ENCODE results near the gene TNFAIP1. TPM values are rescaled to one million over a fixed set of nuclear protein-coding genes. Genes with fewer than 3 reads are reported as not detected.
"Not testable (repeated sequence)": the region's sequence is repeated elsewhere in the genome, so short reads cannot be mapped to it uniquely, and the experiment has no call there.

TNFAIP1 gene
- total RNA-seq, 1 donor from 2014 or later, result 59.2 TPM

DNA sequence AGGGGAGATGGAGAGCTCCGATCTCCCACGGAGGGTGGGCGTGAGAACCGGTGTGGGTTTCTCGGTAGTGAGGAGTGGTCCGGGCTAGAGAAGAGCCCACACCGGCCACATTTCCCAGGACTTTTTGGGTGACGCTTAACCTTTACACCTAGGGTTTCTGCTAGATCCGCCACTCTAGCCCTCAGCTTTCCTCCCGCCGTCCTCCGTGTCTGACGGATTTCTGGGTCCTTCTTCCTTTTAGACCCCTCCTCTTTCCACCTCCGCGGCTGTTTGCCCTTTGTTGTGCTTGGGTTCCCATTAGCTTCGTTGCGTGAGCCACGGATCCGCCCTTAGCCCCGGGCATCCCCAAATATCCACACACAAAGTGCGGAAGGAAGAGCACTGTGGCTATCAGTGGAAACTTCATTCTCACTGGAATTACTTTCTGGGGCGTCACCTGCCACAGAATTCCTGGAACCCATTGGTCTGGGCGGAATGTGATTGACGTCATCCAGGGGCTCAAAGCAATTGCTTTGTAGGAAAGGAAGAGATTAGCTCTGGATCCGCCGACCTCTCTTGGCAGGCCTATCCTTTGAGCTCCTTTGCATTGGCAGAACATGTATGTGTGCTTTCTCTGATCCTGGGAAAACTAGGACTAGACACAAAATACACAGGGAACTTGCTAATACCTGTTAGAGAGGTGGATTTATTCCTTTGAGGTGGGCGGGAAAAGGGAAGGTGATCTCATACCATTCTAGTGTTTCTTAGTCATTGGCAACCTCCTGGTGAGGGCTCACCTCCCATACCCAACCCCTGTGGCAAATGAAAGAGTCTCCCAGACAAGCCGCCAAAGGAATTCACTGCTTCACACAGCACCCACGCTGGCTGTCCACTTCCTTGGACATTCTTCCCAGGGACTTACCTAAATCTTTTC lies 654 bp downstream of the TNFAIP1 start:
- DNase-seq (ENCODE audit: extremely low spot score, unreplicated experiment), result no peak
- TF ChIP-seq, protein P1, sequence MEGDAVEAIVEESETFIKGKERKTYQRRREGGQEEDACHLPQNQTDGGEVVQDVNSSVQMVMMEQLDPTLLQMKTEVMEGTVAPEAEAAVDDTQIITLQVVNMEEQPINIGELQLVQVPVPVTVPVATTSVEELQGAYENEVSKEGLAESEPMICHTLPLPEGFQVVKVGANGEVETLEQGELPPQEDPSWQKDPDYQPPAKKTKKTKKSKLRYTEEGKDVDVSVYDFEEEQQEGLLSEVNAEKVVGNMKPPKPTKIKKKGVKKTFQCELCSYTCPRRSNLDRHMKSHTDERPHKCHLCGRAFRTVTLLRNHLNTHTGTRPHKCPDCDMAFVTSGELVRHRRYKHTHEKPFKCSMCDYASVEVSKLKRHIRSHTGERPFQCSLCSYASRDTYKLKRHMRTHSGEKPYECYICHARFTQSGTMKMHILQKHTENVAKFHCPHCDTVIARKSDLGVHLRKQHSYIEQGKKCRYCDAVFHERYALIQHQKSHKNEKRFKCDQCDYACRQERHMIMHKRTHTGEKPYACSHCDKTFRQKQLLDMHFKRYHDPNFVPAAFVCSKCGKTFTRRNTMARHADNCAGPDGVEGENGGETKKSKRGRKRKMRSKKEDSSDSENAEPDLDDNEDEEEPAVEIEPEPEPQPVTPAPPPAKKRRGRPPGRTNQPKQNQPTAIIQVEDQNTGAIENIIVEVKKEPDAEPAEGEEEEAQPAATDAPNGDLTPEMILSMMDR (IDR thresholded peaks at IDR 0.05), result peak; percentile 7
- Mint-ChIP-seq H3K36me3 (ENCODE audit: unreplicated experiment) (peaks cover 14% of the 10 kb centered on the region), H3K27me3 (ENCODE audit: unreplicated experiment) (no peaks in the 10 kb centered on the region), H3K4me3 (ENCODE audit: unreplicated experiment) (peak overlapping the region; percentile 98), H3K4me1 (ENCODE audit: unreplicated experiment) (peaks cover 55% of the 10 kb centered on the region), H3K9me3 (ENCODE audit: unreplicated experiment) (no peaks in the 10 kb centered on the region), H3K27ac (ENCODE audit: unreplicated experiment) (peak overlapping the region; percentile 98)

DNA sequence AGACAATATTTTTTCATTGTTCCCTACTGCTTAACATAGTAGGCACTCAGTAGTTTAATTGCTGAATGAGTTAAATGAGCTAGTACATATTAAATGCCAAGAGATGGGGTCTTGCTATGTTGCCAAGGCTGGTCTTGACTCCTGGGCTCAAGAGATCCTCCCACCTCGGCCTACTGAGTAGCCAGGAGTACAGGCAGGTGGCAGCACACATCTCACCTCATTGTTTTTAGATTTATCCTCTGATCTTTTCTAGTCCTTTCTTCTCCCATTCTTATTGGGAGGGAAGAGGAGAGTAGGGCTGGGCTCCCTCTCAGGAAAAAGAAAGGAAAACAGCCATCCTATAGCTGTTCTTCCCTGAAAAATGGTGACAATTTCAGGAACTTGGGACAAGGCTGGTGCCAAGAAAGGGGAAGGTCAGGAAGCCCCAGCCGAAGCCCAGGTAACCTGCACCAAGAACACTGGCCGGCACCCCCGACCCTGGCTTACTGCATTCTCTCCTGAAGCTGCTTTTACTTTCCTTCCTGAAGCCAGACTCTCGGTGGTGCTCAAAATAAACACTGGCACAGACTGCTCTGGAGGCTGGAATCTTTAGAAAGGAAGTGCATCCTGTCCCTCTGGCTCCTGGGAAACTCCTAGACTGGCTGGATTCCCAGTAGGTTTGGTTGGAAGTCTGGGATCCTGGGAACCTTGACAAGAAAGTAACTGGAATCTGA lies 2.7 kb downstream of the TNFAIP1 start:
- H3K4me1 Mint-ChIP-seq (ENCODE audit: unreplicated experiment), result peaks cover 45% of the 10 kb centered on the region
- TF ChIP-seq, protein P1 (IDR thresholded peaks at IDR 0.05), result no peak
- no peak for DNase-seq (ENCODE audit: extremely low spot score, unreplicated experiment)
- peak overlapping the region; percentile 32 for H3K4me3 Mint-ChIP-seq (ENCODE audit: unreplicated experiment)
- H3K27ac Mint-ChIP-seq (ENCODE audit: unreplicated experiment), result peak overlapping the region; percentile 98
- no peaks in the 10 kb centered on the region for H3K9me3 Mint-ChIP-seq (ENCODE audit: unreplicated experiment)
- no peaks in the 10 kb centered on the region for H3K27me3 Mint-ChIP-seq (ENCODE audit: unreplicated experiment)
- peaks cover 16% of the 10 kb centered on the region for H3K36me3 Mint-ChIP-seq (ENCODE audit: unreplicated experiment)

- H3K9me3 Mint-ChIP-seq (ENCODE audit: unreplicated experiment); H3K27me3 Mint-ChIP-seq (ENCODE audit: unreplicated experiment); DNase-seq (ENCODE audit: extremely low spot score, unreplicated experiment): not testable (repeated sequence)
- Mint-ChIP-seq H3K27ac (ENCODE audit: unreplicated experiment) (peak overlapping the region; percentile 98), H3K36me3 (ENCODE audit: unreplicated experiment) (peaks cover 16% of the 10 kb centered on the region), H3K4me3 (ENCODE audit: unreplicated experiment) (peak overlapping the region; percentile 32), H3K4me1 (ENCODE audit: unreplicated experiment) (peaks cover 39% of the 10 kb centered on the region)
Measured at GRCh38 chr17:28338769-28339212, 3.2 kb downstream of the TNFAIP1 start.

DNA sequence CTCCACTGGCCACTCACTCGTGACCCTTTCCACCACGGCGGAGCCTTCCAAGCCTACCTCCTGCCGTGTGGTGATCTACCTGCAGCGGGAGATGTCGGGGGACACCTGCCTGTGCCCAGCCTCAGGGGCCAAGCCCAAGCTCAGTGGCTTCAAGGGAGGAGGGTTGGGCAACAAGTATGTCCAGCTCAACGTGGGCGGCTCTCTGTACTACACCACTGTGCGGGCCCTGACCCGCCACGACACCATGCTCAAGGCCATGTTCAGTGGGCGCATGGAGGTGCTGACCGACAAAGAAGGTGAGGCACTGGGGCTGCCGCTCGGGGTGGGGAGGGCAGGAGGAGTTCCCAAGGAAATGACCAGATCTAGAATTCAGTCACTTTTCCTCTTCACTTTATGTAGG lies 3.9 kb downstream of the TNFAIP1 start:
- DNase-seq (ENCODE audit: extremely low spot score, unreplicated experiment), result no peak
- Mint-ChIP-seq H3K9me3 (ENCODE audit: unreplicated experiment) (no peaks in the 10 kb centered on the region), H3K4me3 (ENCODE audit: unreplicated experiment) (no peak overlapping the region), H3K4me1 (ENCODE audit: unreplicated experiment) (peaks cover 33% of the 10 kb centered on the region), H3K27ac (ENCODE audit: unreplicated experiment) (no peak overlapping the region), H3K27me3 (ENCODE audit: unreplicated experiment) (no peaks in the 10 kb centered on the region), H3K36me3 (ENCODE audit: unreplicated experiment) (peaks cover 16% of the 10 kb centered on the region)
- TF ChIP-seq, protein P1 (IDR thresholded peaks at IDR 0.05), result no peak

DNA sequence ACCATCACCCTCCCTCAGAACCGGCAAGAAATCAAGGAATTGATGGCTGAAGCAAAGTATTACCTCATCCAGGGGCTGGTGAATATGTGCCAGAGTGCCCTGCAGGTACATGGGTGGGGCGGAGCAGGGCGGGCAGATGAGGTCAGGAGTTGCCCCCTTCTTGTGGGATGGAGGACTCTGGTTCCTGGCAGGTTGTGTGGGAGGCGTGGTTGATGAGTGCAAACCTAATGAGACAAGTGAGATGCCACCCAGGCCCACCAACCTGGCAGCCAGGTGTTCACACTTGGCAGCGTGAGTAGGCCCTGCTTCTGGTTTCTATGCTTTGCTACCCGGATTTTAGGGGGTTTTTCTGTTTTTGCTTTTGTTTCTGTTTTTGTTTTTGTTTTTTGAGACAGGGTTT lies 4.8 kb downstream of the TNFAIP1 start:
- DNase-seq (ENCODE audit: extremely low spot score, unreplicated experiment), result no peak
- peaks cover 18% of the 10 kb centered on the region for H3K36me3 Mint-ChIP-seq (ENCODE audit: unreplicated experiment)
- no peak overlapping the region for H3K27ac Mint-ChIP-seq (ENCODE audit: unreplicated experiment)
- H3K4me1 Mint-ChIP-seq (ENCODE audit: unreplicated experiment), result peaks cover 27% of the 10 kb centered on the region
- H3K9me3 Mint-ChIP-seq (ENCODE audit: unreplicated experiment), result no peaks in the 10 kb centered on the region
- H3K4me3 Mint-ChIP-seq (ENCODE audit: unreplicated experiment), result no peak overlapping the region
- TF ChIP-seq, protein P1 (IDR thresholded peaks at IDR 0.05), result no peak
- no peaks in the 10 kb centered on the region for H3K27me3 Mint-ChIP-seq (ENCODE audit: unreplicated experiment)
